Stimulated activated CD8-positive, alpha-beta memory T cell treated with anti-CD3 and anti-CD28 coated beads, Interleukin-7, amount 100 ng/mL, for 1 hour (primary cell): Measurements from ENCODE around the gene C11orf24.

Experiments
- DNase-seq, 2 donors: peaks; one replicate each; pipeline ENCODE4 v3.0.0-alpha.2; 2020; ENCODE audit warnings: low read depth in 2 of 2

C11orf24 gene

DNA sequence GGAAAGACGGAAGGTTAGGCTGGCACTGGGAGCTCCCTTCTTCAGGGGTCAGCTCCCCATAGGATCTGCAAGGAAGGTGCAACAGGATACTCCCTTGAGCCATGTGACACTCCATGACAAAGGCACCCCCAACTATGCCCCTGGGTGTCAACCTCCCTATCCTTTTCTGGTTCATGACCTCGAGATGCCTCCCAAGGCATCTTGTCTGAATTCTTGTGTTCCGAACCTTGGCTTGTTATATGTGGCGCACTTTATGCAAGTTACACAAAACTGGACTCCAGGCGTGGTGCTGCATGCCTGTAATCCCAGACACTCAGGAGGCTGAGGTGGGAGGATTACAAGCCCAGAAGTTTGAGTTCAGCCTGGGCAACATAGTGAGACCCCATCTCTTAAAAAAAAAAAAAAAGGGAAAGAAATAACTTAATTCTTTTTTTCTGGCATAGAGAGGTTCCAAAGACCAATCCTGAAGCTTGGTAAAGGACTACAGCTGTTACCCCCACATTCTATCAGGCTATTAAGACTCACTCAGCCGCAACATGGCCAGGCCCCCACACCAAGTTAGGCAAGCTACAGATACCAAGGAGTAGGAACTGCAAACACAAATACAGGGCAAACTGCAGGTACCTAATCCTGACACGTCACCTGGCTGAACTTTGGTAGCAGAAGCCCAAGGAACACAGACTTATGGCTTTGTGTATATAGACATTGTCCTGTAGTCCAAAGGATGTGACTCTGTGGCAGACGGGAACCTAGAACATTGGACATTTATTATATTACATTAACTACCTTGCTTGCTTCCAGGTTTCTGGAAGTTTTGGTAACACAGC lies 1.4 kb downstream of the C11orf24 start:
- DNase-seq = no peak

DNA sequence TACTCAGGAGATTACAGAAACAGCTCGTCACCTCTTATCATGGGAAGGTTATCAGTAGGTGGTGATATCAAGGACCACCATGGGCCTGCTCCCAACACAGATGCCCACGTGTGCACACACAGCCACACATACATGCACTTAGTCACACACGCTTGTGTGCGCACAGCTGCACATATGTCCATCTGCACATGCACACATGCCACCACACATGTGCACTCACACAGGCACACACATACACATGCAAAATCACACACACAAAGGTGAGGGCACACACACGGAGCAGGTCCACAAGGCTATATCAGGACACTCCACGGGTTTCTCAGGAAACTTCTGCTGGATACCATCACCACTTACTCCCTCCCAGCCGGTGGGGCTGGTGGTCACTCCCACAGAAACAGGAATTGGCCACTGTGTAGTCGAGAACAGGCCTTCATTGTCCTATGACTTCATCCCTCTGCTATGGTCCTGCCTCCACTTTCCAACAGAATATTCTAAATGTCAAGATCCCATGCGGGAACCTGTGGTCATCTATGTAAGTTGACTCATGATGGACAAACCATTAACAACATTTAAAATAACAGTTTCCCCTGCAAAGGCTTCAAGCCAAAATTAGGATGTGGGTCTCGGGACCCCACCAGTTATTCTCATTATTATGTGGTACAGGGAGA lies 2.2 kb downstream of the C11orf24 start:
- no peak for DNase-seq

DNA sequence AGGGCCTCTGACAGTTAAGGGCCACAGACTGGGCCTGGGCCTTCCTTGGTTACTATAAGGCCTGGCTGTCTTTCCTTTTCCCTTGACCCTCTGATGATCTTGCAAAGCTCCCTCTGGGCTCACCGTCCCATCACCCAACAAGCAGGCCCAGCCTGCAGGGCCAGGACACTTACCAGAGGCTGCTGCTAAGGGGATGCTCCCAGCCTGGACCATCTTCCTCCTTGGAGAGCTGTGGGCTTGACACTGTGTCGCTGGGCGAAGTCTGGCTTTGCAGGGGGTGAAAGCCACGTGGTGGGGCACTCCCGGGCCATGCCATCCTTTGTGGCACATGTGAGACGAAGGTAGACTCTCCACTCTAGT lies 3.9 kb downstream of the C11orf24 start:
- no peak for DNase-seq

DNA sequence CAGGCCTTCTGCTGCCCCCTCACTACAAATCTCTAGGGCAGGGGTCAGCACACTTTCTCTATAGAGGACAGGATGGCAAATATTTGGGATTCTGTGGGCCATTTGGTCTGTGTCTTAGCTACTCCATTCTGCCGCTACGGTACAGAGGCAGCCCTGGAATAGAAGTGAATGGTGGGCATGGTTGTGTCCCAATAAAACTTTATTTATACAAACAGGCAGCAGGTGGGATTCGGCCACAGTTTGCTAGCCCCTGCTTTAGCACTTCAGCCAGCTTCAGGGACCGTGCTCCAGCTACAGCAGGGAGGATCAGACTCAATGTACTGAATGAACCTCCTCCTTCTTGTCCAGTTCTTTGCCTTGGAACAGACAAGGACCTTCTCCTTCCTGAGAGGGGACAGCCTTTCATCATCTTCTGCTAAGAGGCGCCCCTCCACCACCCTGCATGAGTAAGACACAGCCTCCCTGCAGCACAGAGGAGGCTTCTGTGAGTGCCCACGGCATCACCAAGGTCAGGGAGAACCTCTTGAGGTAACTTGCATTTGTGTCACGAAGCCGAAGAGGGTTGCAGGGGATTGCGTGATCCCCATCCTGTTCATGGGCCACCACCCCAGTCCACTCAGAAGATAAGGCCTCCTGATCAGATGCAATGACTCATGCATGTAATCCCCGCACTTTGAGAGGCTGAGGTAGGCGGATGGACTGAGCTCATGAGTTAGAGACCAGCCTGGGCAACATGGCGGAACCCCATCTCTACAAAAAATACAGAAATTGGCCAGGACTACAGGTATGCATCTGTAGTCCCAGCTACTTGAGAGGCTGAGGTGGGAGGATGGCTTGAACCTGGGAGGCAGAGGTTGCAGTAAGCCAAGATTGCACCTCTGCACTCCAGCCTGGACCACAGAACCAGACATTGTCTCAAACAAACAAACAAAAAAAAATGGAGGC lies 4.6 kb downstream of the C11orf24 start:
- no peak for DNase-seq

DNA sequence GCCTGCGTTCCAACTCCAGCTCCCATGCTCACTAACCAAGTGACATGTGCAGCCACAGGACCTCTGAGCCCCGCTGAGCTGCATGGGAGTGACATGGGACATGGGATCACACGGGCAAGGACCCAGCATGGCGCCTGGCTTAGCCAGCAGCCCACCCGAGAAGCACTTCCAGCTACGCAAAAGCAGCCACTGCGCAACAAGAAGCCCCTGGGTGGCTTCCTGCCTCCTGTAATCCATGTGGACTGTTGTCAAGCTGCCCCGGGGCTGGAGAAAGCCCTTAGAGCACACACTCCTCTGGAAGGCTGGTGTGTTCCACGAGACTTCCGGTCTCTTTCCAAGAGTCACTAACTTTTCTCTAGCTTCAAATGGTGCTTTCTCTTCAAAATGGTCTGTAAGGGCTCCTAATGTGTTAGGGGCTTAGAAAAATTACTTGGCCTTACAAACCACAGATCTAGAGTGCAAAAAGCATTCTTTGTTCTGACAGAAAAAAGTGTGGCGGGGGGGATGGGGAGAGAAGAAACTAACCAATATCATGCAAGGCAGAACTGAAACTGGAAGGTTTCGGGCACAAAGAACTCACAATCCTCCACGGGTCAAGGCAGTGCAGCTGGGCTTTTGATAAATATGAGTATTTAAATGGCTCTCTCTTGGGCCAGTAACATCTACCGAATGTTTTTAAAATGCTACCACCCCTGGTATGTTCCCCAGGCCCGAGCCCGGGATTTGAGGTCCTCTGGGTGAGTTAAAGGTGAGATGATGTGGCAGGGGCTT lies 5.5 kb downstream of the C11orf24 start:
- no peak for DNase-seq

DNA sequence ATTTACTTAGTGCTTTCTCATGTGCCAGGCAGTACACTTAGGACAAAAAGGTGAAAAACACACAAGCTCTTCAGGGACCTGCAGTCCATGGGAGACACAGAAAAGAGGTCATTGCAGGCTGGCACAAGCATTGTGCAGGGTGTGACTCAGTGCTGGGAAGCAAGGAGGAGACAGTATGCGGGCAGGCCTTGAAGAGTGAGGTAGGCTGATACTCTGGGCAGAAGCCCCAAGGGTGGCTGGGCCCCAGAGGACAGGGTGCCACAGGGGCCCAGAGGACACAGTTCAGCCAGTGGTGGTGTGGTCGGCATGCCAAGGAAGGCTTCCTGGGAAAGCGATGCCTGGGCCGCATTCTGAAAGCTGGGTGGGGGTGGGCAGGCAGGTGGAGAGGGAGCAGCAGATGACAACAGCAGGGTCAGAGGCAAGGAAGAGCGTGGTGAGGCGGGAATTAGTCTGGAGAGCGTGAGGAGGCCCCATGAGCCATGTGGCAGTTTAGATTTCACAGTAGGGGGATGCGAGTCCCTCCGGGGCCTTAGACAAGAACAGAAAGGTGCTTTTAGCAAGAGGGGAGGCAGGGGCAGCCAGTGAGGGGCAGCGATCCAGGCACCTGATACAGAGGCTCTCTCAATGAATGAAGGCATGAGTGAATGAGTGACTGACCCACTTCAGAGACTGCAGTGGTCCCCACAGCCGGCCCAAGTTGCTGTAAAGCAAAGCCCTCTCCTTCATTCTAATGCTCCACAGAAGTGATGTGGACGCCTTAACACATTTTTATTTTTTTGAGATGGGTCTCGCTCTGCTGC lies 6.8 kb downstream of the C11orf24 start:
- DNase-seq = no peak

DNA sequence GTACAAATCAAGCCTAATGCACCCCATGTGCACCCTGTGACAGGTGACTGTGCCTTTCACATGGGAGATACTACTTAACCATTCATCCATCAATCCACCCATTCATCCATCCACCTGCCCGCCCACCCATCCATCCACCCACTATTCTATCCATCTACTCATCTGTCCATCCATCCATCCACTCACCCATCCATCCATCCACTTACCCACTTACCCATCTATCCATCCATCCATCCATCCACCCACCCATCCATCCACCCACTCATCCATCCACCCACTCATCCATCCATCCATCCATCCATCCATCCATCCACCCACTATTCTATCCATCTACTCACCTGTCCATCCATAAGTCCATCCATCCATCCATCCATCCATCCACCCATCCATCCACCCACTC lies 7.5 kb downstream of the C11orf24 start:
- no peak for DNase-seq

DNA sequence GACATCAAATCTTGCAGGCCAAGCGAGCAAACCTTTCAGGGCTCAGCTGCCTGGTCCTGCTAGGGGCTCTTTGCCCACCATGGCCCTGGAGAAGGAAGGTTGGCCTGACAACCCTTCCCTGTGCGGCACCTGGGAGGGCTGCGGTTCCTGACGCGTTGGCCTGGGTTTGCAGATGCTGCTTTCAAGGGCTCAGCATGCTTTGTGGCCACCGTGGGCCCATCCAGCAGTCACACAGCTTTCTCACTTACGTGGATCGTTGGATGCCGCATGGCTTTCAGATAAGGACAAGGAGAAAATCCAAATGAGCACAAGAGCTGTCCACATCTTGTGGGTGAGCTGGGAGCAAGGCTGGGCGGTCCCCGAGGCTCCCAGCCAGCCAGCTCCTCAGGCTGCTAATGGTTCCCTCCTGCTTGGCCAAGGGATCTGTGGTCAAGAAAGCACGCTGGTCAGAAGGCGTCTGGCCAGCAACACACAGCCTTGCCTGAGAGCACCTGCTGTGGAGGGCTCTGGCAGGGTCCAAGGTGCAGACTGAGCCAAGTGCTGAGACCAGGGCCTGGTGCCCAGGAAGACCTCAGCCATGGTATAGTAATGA lies 8.2 kb downstream of the C11orf24 start:
- DNase-seq = no peak

DNA sequence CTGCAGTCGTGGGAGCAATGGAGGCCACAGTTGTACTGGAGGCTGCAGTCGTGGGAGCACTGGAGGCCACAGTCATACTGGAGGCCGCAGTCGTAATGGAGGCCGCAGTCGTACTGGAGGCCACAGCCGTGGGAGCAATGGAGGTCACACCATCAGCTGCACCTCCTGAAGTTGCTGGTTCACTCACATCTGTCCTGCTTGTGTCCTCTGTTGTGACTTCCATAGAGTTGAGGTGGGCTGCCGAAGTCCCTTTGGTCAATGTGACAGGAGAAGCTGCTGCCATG lies 9.3 kb downstream of the C11orf24 start:
- DNase-seq = no peak

DNA sequence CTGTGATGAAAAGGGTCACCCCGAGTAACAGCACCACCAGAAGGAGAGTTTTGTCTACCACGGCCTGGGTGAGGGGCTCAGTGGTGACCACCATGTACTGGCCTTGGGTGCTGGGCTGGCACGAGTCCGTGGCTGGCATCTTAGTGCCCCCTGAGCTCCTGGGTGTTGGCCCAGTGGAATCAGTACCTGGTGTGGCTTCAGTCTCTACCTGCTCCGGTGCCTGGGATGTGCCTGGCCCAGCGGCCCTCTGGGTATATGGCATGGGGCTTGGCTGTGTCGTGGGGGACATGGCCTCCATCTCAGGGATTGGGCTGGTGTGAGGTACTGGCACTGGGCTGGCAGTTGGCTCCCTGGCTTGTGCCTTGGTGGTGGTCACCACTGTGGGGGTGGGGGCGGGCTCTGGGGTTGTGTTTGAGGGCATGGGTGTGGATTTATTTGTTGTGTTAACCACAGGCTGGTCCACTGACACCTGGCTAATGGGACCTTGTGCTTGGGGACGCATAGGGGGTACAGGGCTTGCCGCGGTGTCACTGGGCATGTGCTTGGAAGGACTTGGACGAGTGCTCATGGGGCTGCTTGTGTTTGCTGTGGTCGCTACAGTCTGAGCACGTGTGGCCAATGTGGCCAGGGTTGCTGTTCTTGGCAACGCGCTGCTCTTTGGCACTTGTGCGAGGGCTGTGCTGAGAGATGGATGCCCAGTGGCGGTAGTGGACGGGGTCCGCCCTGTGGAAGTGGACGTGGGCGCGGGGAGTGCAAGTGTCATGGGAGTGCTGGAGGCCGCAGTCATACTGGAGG lies 9.8 kb downstream of the C11orf24 start:
- no peak for DNase-seq

DNA sequence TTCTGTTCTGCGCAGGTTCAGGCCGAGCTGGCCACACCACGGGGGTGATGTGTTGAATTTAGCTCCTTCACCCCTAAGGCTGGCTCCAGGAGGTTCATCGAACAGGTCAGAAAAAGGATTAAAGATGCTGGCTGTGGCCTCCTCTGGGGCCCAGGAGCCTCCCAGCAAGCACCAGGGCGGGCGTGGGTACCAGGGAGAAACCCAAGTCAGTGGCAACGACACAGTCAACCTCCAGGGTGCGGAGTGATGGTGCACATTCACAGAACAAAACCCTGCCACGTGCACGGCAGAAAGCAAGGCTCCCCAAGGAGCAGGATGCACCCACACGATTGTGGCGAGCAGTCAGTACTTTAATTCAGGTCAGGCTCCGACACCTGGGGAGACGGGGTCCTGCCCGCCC lies 10.8 kb downstream of the C11orf24 start:
- no peak for DNase-seq

DNA sequence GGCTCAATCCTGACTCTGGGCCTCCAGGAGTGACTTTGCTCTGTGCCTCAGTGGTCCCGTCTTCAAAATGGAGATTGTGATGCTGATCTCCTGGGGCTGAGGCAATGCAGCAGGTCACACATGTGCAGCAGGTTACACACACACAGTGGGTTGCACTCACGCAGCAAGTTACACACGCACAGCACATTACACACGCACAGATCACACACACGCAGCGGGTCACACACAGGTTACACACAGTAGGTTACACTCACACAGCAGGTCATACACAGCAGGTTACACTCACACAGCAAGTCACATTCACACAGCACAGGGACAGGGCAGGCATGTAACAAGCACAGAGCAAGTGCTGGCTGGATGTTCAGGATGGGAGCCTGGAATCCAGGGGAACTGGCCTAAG lies 11.3 kb downstream of the C11orf24 start:
- DNase-seq = no peak

DNA sequence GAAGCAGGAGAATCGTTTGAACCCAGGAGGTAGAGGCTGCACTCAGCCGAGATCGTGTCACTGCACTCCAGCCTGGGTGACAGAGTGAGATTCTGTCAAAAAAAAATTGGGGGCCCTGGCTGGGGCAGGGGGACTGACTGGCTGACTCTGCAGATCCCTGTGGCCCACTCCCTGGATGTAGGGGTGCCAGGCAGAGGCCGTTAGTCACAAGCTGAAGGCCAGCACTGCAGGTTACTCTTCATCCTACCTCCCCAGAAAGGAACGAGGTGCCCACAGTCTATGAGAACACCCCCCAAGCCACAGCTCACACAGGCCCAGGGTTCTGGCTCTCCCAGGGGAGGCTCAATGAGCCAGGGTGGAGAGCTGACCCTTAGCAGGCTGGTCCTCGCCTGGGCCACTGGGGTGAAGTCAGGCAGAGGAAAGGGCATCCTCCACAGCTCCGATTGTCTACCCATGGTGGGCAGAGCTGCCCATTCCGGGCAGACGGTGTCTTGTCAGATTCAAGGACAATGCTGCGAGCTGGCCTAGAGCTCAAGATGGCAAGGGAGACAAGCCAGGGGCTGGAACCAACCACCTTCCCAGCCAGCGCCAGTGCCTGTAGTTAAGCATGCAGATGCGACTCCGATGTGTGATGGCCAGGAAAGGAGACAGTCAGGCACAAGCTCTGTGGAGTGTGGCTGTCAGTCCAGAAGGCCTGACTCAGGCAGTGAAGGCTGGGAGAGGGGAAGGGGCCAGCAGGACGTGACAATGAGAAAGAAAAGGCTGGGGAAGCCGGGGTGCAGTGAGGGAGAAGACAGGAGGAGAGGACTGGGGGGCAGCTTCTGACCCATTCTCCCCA lies 12.4 kb downstream of the C11orf24 start:
- DNase-seq = no peak

DNA sequence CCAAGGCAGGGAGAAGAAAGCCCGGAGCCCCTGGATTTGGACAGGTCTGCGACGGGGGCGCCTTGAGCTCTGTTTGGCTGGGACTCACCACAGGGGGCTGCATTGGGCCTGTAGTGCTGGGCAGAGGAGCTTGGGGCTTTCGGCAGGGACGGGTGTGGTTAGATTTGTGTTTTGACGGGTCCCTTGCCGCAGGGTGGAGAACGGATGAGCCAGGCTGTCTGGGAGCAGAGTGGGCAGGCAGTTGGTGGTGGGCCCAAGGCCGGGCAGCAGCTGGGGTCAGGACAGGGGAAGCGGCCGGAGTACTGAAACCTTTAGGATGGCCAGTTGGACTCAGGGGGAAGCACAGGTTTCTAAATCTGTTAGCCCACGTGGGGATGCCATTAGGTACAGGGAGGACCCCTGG lies 13.4 kb downstream of the C11orf24 start:
- DNase-seq = no peak

DNA sequence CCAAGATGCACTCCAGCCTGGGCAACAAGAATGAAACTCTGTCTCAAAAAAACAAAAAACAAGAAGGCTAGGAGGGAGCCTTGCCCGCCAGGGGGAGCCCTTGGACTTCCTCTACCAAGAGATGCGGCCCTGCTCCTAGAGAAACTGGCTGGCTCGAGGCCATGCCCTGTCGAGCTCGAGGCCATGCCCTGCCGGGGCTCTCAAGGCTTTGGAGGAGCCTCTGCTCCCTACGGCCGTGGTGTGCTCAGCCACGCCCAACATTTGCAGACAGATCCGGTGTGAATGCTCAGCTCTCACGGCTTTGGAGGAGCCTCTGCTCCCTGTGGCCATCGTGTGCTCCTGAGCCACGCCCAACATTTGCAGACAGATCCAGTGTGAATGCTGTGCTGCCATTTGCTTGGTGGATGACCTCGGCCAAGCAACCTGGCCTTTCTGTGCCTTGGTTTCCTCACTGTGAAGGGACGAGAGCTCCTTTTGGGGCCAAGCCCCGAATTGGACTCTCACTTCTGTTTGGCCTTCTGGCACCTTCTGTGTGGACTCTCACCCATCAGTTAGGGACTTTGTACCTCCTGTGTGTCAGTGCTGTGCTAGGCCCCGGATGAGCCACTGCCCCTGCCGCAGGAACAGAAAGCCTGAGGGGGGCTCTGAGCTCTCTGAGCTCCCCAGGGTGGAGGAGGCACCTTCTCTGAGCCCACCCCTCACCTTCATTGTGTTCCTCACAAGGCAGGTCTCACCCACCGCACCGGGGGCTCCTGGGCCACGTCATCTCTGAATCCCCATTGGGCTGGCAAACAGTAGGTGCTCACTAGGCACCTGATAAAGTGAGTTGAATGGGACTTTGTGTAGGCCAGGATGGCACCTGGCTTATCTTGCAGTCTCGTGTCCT lies 14.1 kb downstream of the C11orf24 start:
- DNase-seq = peak; percentile 85 to 94

DNA sequence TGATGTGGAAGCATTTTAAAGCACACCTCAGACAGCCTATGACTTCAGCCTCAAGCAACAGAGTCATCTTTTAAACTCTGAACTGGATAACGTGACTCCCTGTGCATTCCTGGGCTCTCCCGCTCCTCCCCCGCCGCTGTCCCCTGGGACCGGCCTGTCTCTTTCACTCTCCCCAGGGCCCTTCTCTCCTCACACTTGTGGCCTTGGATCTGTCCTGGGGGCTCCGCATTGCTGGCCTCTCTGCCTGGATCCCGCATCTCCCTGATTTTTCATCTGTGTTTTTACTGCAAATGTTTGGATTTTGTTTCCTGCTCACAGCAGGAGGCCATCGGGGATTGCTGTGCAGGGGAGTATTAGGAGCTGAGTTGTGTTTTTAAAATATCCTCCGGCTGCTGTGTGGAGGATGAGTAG lies 15.4 kb downstream of the C11orf24 start:
- DNase-seq = no peak

DNA sequence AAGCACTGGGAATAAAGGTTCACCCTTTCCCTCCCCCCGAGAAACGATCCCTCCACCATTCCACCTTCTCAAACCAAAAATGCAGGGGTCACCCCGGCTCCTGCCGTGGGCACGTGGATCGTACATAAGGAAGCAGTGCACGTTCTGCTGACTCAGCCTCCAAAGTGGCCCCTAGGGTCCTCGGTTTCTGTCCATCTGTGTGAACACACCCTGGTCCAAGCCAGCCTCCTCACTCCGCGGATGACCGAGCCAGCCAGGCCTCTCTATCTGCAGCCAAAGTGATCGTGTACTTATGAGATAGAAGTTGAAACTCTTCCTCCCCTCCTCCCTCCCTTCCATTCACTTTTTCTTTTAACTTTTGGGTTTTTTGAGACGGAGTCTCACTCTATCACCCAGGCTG lies 16.2 kb downstream of the C11orf24 start:
- DNase-seq = no peak

DNA sequence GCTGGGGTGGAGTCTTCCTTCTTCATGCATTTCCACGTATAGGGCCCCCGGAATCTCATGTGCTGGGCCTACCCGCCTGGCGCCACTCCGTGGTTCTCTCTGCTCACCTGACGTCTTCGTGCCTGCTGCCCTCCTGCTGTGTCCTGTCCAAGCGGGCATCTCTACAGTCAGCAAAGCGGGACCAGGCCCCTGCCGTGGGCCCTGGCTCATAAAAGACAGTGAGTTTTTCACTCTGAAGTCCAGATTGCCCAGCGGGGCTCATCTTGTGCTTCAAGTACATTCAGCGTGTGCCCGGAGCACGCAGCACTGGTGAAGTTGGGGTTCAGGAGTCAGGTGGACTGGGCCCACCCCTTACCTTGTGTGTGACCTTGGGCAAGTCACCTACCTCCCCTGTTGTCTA lies 17.4 kb downstream of the C11orf24 start:
- DNase-seq = no peak
